Neuronal stem cell (in vitro differentiated cells): ENCODE measurements around the gene KIAA0319L.

ENCODE experiments used
- DNase-seq: peaks from one replicate; pipeline ENCODE4 v3.0.0-alpha.2; 2013; ENCODE audit warnings: low spot score
- H2AFZ ChIP-seq: one replicate; pipeline ENCODE4 v1.6.1; 2013; ENCODE audit warnings: mild to moderate bottlenecking, low read length, inconsistent platforms
- H2AK5ac ChIP-seq: 2 replicates; pipeline ENCODE4 v1.6.1; 2013; ENCODE audit warnings: low read depth, mild to moderate bottlenecking, inconsistent platforms, low read length, moderate library complexity, mixed read lengths
- H2BK120ac ChIP-seq: 2 replicates; pipeline ENCODE4 v1.6.1; 2013; ENCODE audit warnings: low read depth, mild to moderate bottlenecking, inconsistent platforms, low read length, moderate library complexity, mixed read lengths
- H2BK12ac ChIP-seq: one replicate; pipeline ENCODE4 v1.6.1; 2013; ENCODE audit warnings: low read length, inconsistent platforms
- H2BK15ac ChIP-seq: 2 replicates; pipeline ENCODE4 v1.6.1; 2013; ENCODE audit warnings: mild to moderate bottlenecking, low read length, inconsistent platforms, mixed read lengths
- H2BK5ac ChIP-seq: one replicate; pipeline ENCODE4 v1.6.1; 2013; ENCODE audit warnings: inconsistent platforms, mild to moderate bottlenecking, low read length, moderate library complexity
- H3K14ac ChIP-seq: one replicate; pipeline ENCODE4 v1.6.1; 2013; ENCODE audit warnings: low read length, inconsistent platforms
- H3K18ac ChIP-seq: 2 replicates; pipeline ENCODE4 v1.6.1; 2013; ENCODE audit warnings: low read length, inconsistent platforms
- H3K23ac ChIP-seq: 2 replicates; pipeline ENCODE4 v1.6.1; 2013; ENCODE audit warnings: low read depth, mild to moderate bottlenecking, mixed read lengths, low read length, inconsistent platforms; ENCODE audit not compliant: poor library complexity
- H3K27ac ChIP-seq: replicated peaks from 3 replicates; pipeline ENCODE4 v1.5.1; 2013; ENCODE audit warnings: low read length, inconsistent platforms
- H3K27me3 ChIP-seq, 3 experiments: 2 replicates each; pipeline ENCODE4 v1.6.1; 2013; ENCODE audit warnings: low read length in 3 of 3, mild to moderate bottlenecking in 2 of 3, inconsistent platforms in 1 of 3, low read depth in 1 of 3, mixed read lengths in 1 of 3, moderate library complexity in 1 of 3; ENCODE audit not compliant: control insufficient read depth in 3 of 3, insufficient read depth in 3 of 3
- H3K36me3 ChIP-seq, 2 donors: replicated peaks in 1 of 2; 2 replicates each; pipeline ENCODE4 v1.6.1; 2013; ENCODE audit warnings: low read length in 2 of 2; ENCODE audit not compliant: control insufficient read depth in 2 of 2, insufficient read depth in 2 of 2
- H3K4ac ChIP-seq: 2 replicates; pipeline ENCODE4 v1.6.1; 2013; ENCODE audit warnings: inconsistent platforms, mild to moderate bottlenecking, low read length, moderate library complexity
- H3K4me1 ChIP-seq, 2 donors: 1 replicate in 1 of 2; 2 replicates in 1 of 2; pipeline ENCODE4 v1.6.1; 2013; ENCODE audit warnings: low read length in 2 of 2, low read depth in 1 of 2; ENCODE audit not compliant: control insufficient read depth in 2 of 2, insufficient read depth in 1 of 2
- H3K4me2 ChIP-seq: one replicate; pipeline ENCODE4 v1.6.1; 2013; ENCODE audit warnings: mild to moderate bottlenecking, low read length, inconsistent platforms; ENCODE audit not compliant: insufficient read depth, poor library complexity, severe bottlenecking
- H3K4me3 ChIP-seq, 2 donors: 2 replicates each; pipeline ENCODE4 v1.5.1; 2013; ENCODE audit warnings: low read length in 2 of 2, mild to moderate bottlenecking in 2 of 2, inconsistent platforms in 1 of 2, moderate library complexity in 1 of 2
- H3K79me1 ChIP-seq: one replicate; pipeline ENCODE4 v1.6.1; 2013; ENCODE audit warnings: low read depth, mild to moderate bottlenecking, inconsistent platforms, low read length, moderate library complexity
- H3K9ac ChIP-seq: one replicate; pipeline ENCODE4 v1.6.1; 2013; ENCODE audit warnings: mild to moderate bottlenecking, low read depth, low read length, inconsistent platforms; ENCODE audit not compliant: poor library complexity
- H3K9me3 ChIP-seq, 2 donors: replicated peaks in 1 of 2; 2 replicates each; pipeline versions ENCODE3 to v1.6.1; 2013; ENCODE audit warnings: low read length in 2 of 2, mild to moderate bottlenecking in 2 of 2, inconsistent platforms in 1 of 2, low read depth in 1 of 2, mixed read lengths in 1 of 2, moderate library complexity in 1 of 2; ENCODE audit not compliant: control insufficient read depth in 2 of 2, insufficient read depth in 1 of 2
- H4K8ac ChIP-seq: one replicate; pipeline ENCODE4 v1.6.1; 2013; ENCODE audit warnings: low read depth, mild to moderate bottlenecking, inconsistent platforms, low read length, moderate library complexity
- H4K91ac ChIP-seq: one replicate; pipeline ENCODE4 v1.6.1; 2013; ENCODE audit warnings: low read length, low read depth, mild to moderate bottlenecking, inconsistent platforms; ENCODE audit not compliant: poor library complexity
- WGBS, 2 donors: extraction: QIAGEN DNeasy Blood & Tissue Kit; methylation state at CpG; one replicate each; pipeline ENCODE4 v1.1.7; 2013; ENCODE audit warnings: missing lambda C conversion rate in 2 of 2, mixed read lengths in 1 of 2; ENCODE audit not compliant: insufficient read length in 2 of 2, insufficient replicate concordance in 1 of 2; ENCODE audit errors: extremely low coverage in 2 of 2; 5-methylcytosine and 5-hydroxymethylcytosine counted together

KIAA0319L gene

GRCh38 chr1:35569936-35570335, 12.7 kb upstream of the KIAA0319L start:
- Histone ChIP-seq H4K8ac (no peak overlapping the region), H3K23ac (no peak overlapping the region), H3K4me3 (no peak overlapping the region), H2BK12ac (no peak overlapping the region), H3K27me3 (peaks cover 20 to 47% (median 38%) of the 10 kb centered on the region in 3 experiments), H3K18ac (no peak overlapping the region), H3K4me1 (peaks cover 3% of the 10 kb centered on the region in 2 donors), H3K4me2 (no peak overlapping the region), H4K91ac (no peak overlapping the region), H3K4ac (no peak overlapping the region), H2BK120ac (no peak overlapping the region), H3K36me3 (peaks cover 4 to 12% of the 10 kb centered on the region in 2 donors), H2AK5ac (no peak overlapping the region), H3K9me3 (peaks cover 0 to 1% of the 10 kb centered on the region in 2 donors), H2AFZ (no peak overlapping the region), H2BK15ac (no peak overlapping the region), H3K14ac (no peak overlapping the region), H2BK5ac (no peak overlapping the region), H3K27ac (no peak overlapping the region), H3K9ac (no peak overlapping the region), H3K79me1 (no peaks in the 10 kb centered on the region)
- no CpG with 5 or more reads among the region's 1 CpG for WGBS, 2 donors
- DNase-seq = no peak

- H3K9me3 ChIP-seq = peaks cover 0 to 1% of the 10 kb centered on the region in 2 donors
- H3K4me3 ChIP-seq = no peak overlapping the region
- H2BK5ac ChIP-seq = no peak overlapping the region
- H2BK15ac ChIP-seq = no peak overlapping the region
- H3K36me3 ChIP-seq = peaks cover 9 to 21% of the 10 kb centered on the region in 2 donors
- H2BK120ac ChIP-seq = no peak overlapping the region
- H3K23ac ChIP-seq = no peak overlapping the region
- WGBS, 2 donors = no CpG with 5 or more reads among the region's 4 CpGs
- no peak overlapping the region for H3K9ac ChIP-seq
- H3K27me3 ChIP-seq = peaks cover 10 to 38% (median 30%) of the 10 kb centered on the region in 3 experiments
- H2AK5ac ChIP-seq = no peak overlapping the region
- H4K8ac ChIP-seq = no peak overlapping the region
- no peak overlapping the region for H4K91ac ChIP-seq
- H3K4me2 ChIP-seq = no peak overlapping the region
- no peak overlapping the region for H3K4ac ChIP-seq
- H3K79me1 ChIP-seq = no peaks in the 10 kb centered on the region
- no peak overlapping the region for H3K18ac ChIP-seq
- H3K4me1 ChIP-seq = peaks cover 1 to 3% of the 10 kb centered on the region in 2 donors
- no peak for DNase-seq
- H2BK12ac ChIP-seq = no peak overlapping the region
- no peak overlapping the region for H3K27ac ChIP-seq
- H3K14ac ChIP-seq = no peak overlapping the region
- H2AFZ ChIP-seq = no peak overlapping the region
Observed at GRCh38 chr1:35568975-35569395, 11.8 kb upstream of the KIAA0319L start.

- Histone ChIP-seq H3K18ac (no peak overlapping the region), H3K4me1 (peaks cover 1 to 3% of the 10 kb centered on the region in 2 donors), H3K79me1 (no peaks in the 10 kb centered on the region), H2BK120ac (no peak overlapping the region), H3K14ac (no peak overlapping the region), H2BK5ac (no peak overlapping the region), H2BK12ac (no peak overlapping the region), H3K36me3 (peaks cover 12 to 31% of the 10 kb centered on the region in 2 donors), H3K4me2 (no peak overlapping the region), H3K27ac (no peak overlapping the region), H4K91ac (no peak overlapping the region), H3K9me3 (peaks cover 0 to 1% of the 10 kb centered on the region in 2 donors), H3K27me3 (peaks cover 2 to 28% (median 20%) of the 10 kb centered on the region in 3 experiments), H2AFZ (no peak overlapping the region), H2AK5ac (no peak overlapping the region), H3K23ac (no peak overlapping the region), H3K4ac (no peak overlapping the region), H3K4me3 (no peak overlapping the region), H2BK15ac (no peak overlapping the region), H3K9ac (no peak overlapping the region), H4K8ac (no peak overlapping the region)
- DNase-seq = no peak
- no CpG with 5 or more reads among the region's 9 CpGs for WGBS, 2 donors
Observed at GRCh38 chr1:35567947-35568558, 10.8 kb upstream of the KIAA0319L start.

GRCh38 chr1:35565742-35566133, 8.5 kb upstream of the KIAA0319L start:
- no peak overlapping the region for H3K9ac ChIP-seq
- H3K4ac ChIP-seq = no peak overlapping the region
- H3K4me1 ChIP-seq = no peaks in the 10 kb centered on the region
- H3K27ac ChIP-seq = no peak overlapping the region
- H3K4me3 ChIP-seq = no peak overlapping the region
- peaks cover 23 to 53% of the 10 kb centered on the region in 2 donors for H3K36me3 ChIP-seq
- peaks cover 0 to 1% of the 10 kb centered on the region in 2 donors for H3K9me3 ChIP-seq
- no peak overlapping the region for H4K8ac ChIP-seq
- no peak overlapping the region for H3K14ac ChIP-seq
- peak overlapping the region; percentile 41 for H2BK5ac ChIP-seq
- no peak overlapping the region for H2AK5ac ChIP-seq
- no CpG with 5 or more reads among the region's 11 CpGs for WGBS, 2 donors
- peaks cover 2% of the 10 kb centered on the region for H3K79me1 ChIP-seq
- peaks cover 0 to 8% (median 0%) of the 10 kb centered on the region in 3 experiments for H3K27me3 ChIP-seq
- no peak overlapping the region for H2BK15ac ChIP-seq
- no peak for DNase-seq
- no peak overlapping the region for H4K91ac ChIP-seq
- no peak overlapping the region for H3K4me2 ChIP-seq
- H3K18ac ChIP-seq = no peak overlapping the region
- no peak overlapping the region for H2BK120ac ChIP-seq
- H2AFZ ChIP-seq = no peak overlapping the region
- no peak overlapping the region for H3K23ac ChIP-seq
- H2BK12ac ChIP-seq = no peak overlapping the region
